ENCODE measurements around the gene CCDC136. TPM values are rescaled to one million over a fixed set of nuclear protein-coding genes. Genes with fewer than 3 reads are reported as not detected.

Gene CCDC136
- total and polyA plus RNA-seq, 2 donors (not counting 1 experiment from before 2014, with no cell fraction given) = 8.3 to 12.1 TPM

DNA sequence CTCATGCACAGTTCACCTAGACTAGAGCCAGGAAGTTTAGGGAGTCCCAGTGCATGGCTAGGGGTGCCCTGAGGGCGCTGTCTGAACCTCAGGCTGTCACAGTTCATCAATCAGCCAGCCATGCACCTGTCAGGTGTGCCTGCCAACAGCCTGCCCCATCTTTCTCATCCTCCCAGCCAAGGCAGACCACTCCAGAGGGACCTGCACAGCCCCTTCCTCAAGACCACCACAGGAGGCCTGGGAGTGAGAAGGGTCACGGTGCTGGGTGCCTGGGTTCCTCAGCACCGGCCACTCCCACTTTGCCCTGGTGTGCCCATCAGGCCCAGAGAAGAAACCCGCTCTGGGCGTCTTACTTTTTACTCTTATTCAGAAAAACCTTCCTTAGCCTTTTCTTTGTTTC lies 79.3 kb downstream of the CCDC136 start:
- H3K9ac ChIP-seq (ENCODE audit: insufficient read depth, low read length) = no peak overlapping the region
- H3K4me3 ChIP-seq (replicated peaks in 1 of 4; ENCODE audit: control extremely low read depth in 1 of 4, insufficient read depth in 1 of 4, low read depth in 3 of 4, low read length in 4 of 4) = no peak overlapping the region
- TF ChIP-seq, protein P1, sequence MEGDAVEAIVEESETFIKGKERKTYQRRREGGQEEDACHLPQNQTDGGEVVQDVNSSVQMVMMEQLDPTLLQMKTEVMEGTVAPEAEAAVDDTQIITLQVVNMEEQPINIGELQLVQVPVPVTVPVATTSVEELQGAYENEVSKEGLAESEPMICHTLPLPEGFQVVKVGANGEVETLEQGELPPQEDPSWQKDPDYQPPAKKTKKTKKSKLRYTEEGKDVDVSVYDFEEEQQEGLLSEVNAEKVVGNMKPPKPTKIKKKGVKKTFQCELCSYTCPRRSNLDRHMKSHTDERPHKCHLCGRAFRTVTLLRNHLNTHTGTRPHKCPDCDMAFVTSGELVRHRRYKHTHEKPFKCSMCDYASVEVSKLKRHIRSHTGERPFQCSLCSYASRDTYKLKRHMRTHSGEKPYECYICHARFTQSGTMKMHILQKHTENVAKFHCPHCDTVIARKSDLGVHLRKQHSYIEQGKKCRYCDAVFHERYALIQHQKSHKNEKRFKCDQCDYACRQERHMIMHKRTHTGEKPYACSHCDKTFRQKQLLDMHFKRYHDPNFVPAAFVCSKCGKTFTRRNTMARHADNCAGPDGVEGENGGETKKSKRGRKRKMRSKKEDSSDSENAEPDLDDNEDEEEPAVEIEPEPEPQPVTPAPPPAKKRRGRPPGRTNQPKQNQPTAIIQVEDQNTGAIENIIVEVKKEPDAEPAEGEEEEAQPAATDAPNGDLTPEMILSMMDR (conservative IDR thresholded peaks at IDR 0.05 in 1 of 2, IDR thresholded peaks at IDR 0.05 in 1 of 2; ENCODE audit: low read depth in 1 of 2, low read length in 2 of 2) = no peak
- no peak for TF ChIP-seq EZH2 (IDR thresholded peaks at IDR 0.05; ENCODE audit: low read length, missing control alignments)
- no peaks in the 10 kb centered on the region for H3K79me2 ChIP-seq (ENCODE audit: control insufficient read depth, insufficient read depth, low read length)
- H3K27ac ChIP-seq (ENCODE audit: insufficient read depth, low read length) = no peak overlapping the region
- no peaks in the 10 kb centered on the region for H3K4me1 ChIP-seq (ENCODE audit: control insufficient read depth, extremely low read depth, insufficient read depth, low read length)
- no peak overlapping the region for H3K4me2 ChIP-seq (ENCODE audit: extremely low read depth, insufficient read depth, low read length)
- H3K9me3 ChIP-seq (ENCODE audit: control insufficient read depth, insufficient read depth, low read depth, low read length) = no peaks in the 10 kb centered on the region
- no peaks in the 10 kb centered on the region for H3K27me3 ChIP-seq (ENCODE audit: control insufficient read depth, insufficient read depth, low read length)
- no peak for DNase-seq (ENCODE audit: low read depth in 2 of 2)
- peaks cover 1% of the 10 kb centered on the region for H3K36me3 ChIP-seq (ENCODE audit: control insufficient read depth, insufficient read depth, low read length)
- H2AFZ ChIP-seq (ENCODE audit: low read length) = no peak overlapping the region
- no peaks in the 10 kb centered on the region for H4K20me1 ChIP-seq (ENCODE audit: control insufficient read depth, extremely low read depth, insufficient read depth, low read length)

Other genes starting within 250 kb of the CCDC136 start
- gene GARIN1A, start 119.7 kb upstream of the CCDC136 start, total RNA-seq = 0.51 and 1.5 TPM in 2 replicates
- gene GARIN1A, start 119.7 kb upstream of the CCDC136 start, polyA plus RNA-seq = 0.46 and 0.52 TPM in 2 replicates
- gene CALU, start 52.6 kb upstream of the CCDC136 start, total RNA-seq = 538 and 636 TPM in 2 replicates
- gene CALU, start 52.6 kb upstream of the CCDC136 start, polyA plus RNA-seq = 835 and 1,372 TPM in 2 replicates
- not detected in 2 replicates for gene OPN1SW, start 16.2 kb upstream of the CCDC136 start, total RNA-seq
- gene OPN1SW, start 16.2 kb upstream of the CCDC136 start, polyA plus RNA-seq = not detected in 2 replicates
- gene FLNC, start 38.4 kb downstream of the CCDC136 start, total RNA-seq = 106 and 191 TPM in 2 replicates
- gene FLNC, start 38.4 kb downstream of the CCDC136 start, polyA plus RNA-seq = 29.3 and 55.3 TPM in 2 replicates
- 124 and 128 TPM in 2 replicates for gene ATP6V1F, start 70.9 kb downstream of the CCDC136 start, total RNA-seq
- 167 and 243 TPM in 2 replicates for gene ATP6V1F, start 70.9 kb downstream of the CCDC136 start, polyA plus RNA-seq
- gene KCP, start 118.7 kb downstream of the CCDC136 start, total RNA-seq = 0.50 and 0.77 TPM in 2 replicates
- gene KCP, start 118.7 kb downstream of the CCDC136 start, polyA plus RNA-seq = 0.08 TPM in 1 of 2 replicates, not detected in the other
- 0.33 TPM in 1 of 2 replicates, not detected in the other for gene IRF5, start 146.0 kb downstream of the CCDC136 start, total RNA-seq
- gene IRF5, start 146.0 kb downstream of the CCDC136 start, polyA plus RNA-seq = 0.06 TPM in 1 of 2 replicates, not detected in the other